Osteoblast (primary cell): ENCODE results near the gene ANKLE1. TPM values are rescaled to one million over a fixed set of nuclear protein-coding genes. Genes with fewer than 3 reads are reported as not detected.
A peak's percentile ranks its signal among the peaks of the same experiment; 100 is the strongest.

Experiments
- DNase-seq: peaks from one replicate; pipeline ENCODE4 v3.0.0; 2011; ENCODE audit warnings: low spot score, mixed read lengths; ENCODE audit not compliant: insufficient read length; ENCODE audit errors: missing footprints
- H2AFZ ChIP-seq: 2 replicates; pipeline ENCODE4 v1.6.0; 2011; ENCODE audit warnings: mild to moderate bottlenecking, low read length
- H3K27ac ChIP-seq: 2 replicates; pipeline ENCODE4 v1.5.1; 2011; ENCODE audit warnings: mild to moderate bottlenecking, low read depth, low read length, moderate library complexity
- H3K27me3 ChIP-seq: 2 replicates; pipeline ENCODE4 v1.6.0; 2012; ENCODE audit warnings: mild to moderate bottlenecking, control low read depth, inconsistent platforms, low read length, moderate library complexity; ENCODE audit not compliant: insufficient read depth
- H3K36me3 ChIP-seq: 2 replicates; pipeline ENCODE4 v1.5.1; 2011; ENCODE audit warnings: mild to moderate bottlenecking, low read length, control low read depth, moderate library complexity; ENCODE audit not compliant: insufficient read depth
- H3K4me1 ChIP-seq: 2 replicates; pipeline ENCODE4 v1.5.1; 2011; ENCODE audit warnings: mild to moderate bottlenecking, low read length, control low read depth, moderate library complexity; ENCODE audit not compliant: insufficient read depth
- H3K4me2 ChIP-seq: 2 replicates; pipeline ENCODE4 v1.6.0; 2011; ENCODE audit warnings: mild to moderate bottlenecking, low read length; ENCODE audit not compliant: insufficient read depth
- H3K4me3 ChIP-seq: fragments of 200-600 bp; sonication (generic); 3 replicates; pipeline ENCODE4 v1.5.1; 2012; ENCODE audit warnings: mild to moderate bottlenecking, low read length, inconsistent platforms; ENCODE audit not compliant: insufficient read depth
- H3K79me2 ChIP-seq: 2 replicates; pipeline ENCODE4 v1.6.0; 2012; ENCODE audit warnings: mild to moderate bottlenecking, low read length, control low read depth, inconsistent platforms; ENCODE audit not compliant: insufficient read depth
- H3K9me3 ChIP-seq: 2 replicates; pipeline ENCODE4 v1.5.1; 2011; ENCODE audit warnings: low read depth, low read length, control low read depth
- H4K20me1 ChIP-seq: 2 replicates; pipeline ENCODE4 v1.6.0; 2012; ENCODE audit warnings: mild to moderate bottlenecking, low read length, control low read depth; ENCODE audit not compliant: insufficient read depth
- CTCF ChIP-seq: IDR thresholded peaks from 2 replicates; pipeline ENCODE4 v1.5.1; 2011; ENCODE audit warnings: mild to moderate bottlenecking, low read depth, low read length, moderate library complexity; ENCODE audit errors: extremely low read depth
- total RNA-seq: library from RNA; depleted of rRNA; stranded (reverse); fragments of >200 nt; gene quantifications from 2 replicates; pipeline ENCODE4 v1.2.3, GENCODE V29; 2012

The ANKLE1 gene
- total RNA-seq, 1 donor, result not detected

GRCh38 chr19:17286752-17287151, 5.1 kb downstream of the ANKLE1 start:
- no peaks in the 10 kb centered on the region for H3K9me3 ChIP-seq
- no peak overlapping the region for H3K4me3 ChIP-seq
- TF ChIP-seq CTCF, result no peak

GRCh38 chr19:17289489-17289888, 7.8 kb downstream of the ANKLE1 start:
- Histone ChIP-seq H3K4me1 (peaks cover 4% of the 10 kb centered on the region), H3K79me2 (no peaks in the 10 kb centered on the region), H3K4me3 (peak overlapping the region; percentile 51), H3K4me2 (peak overlapping the region; percentile 74), H4K20me1 (no peaks in the 10 kb centered on the region), H3K9me3 (no peaks in the 10 kb centered on the region), H3K27me3 (no peaks in the 10 kb centered on the region), H3K27ac (no peak overlapping the region), H3K36me3 (no peaks in the 10 kb centered on the region), H2AFZ (peak overlapping the region; percentile 50)
- peak; percentile 100 for DNase-seq
- no peak for TF ChIP-seq CTCF

More at GRCh38 chr19:17286752-17287151, 5.1 kb downstream of the ANKLE1 start:
- Histone ChIP-seq H3K4me1 (peaks cover 7% of the 10 kb centered on the region), H3K36me3 (no peaks in the 10 kb centered on the region), H2AFZ (no peak overlapping the region), H3K79me2 (no peaks in the 10 kb centered on the region), H4K20me1 (no peaks in the 10 kb centered on the region), H3K4me2 (no peak overlapping the region), H3K27ac (no peak overlapping the region), H3K27me3 (no peaks in the 10 kb centered on the region)
- no peak for DNase-seq

GRCh38 chr19:17292301-17293074, 10.8 kb downstream of the ANKLE1 start:
- H3K27me3 ChIP-seq, result no peaks in the 10 kb centered on the region
- peak overlapping the region; percentile 97 for H2AFZ ChIP-seq
- DNase-seq, result peak; percentile 100
- no peaks in the 10 kb centered on the region for H3K79me2 ChIP-seq
- no peaks in the 10 kb centered on the region for H4K20me1 ChIP-seq
- peaks cover 6% of the 10 kb centered on the region for H3K4me1 ChIP-seq
- TF ChIP-seq CTCF, result peak; percentile 73
- H3K9me3 ChIP-seq, result no peaks in the 10 kb centered on the region
- no peaks in the 10 kb centered on the region for H3K36me3 ChIP-seq
- peak overlapping the region; percentile 96 for H3K4me2 ChIP-seq
- H3K27ac ChIP-seq, result peak overlapping the region; percentile 41
- peak overlapping the region; percentile 76 for H3K4me3 ChIP-seq

- no peak overlapping the region for H3K4me2 ChIP-seq
- H3K4me1 ChIP-seq, result peaks cover 6% of the 10 kb centered on the region
- no peaks in the 10 kb centered on the region for H3K27me3 ChIP-seq
- H3K9me3 ChIP-seq, result no peaks in the 10 kb centered on the region
- H3K27ac ChIP-seq, result no peak overlapping the region
- no peak for DNase-seq
- H4K20me1 ChIP-seq, result no peaks in the 10 kb centered on the region
- H3K36me3 ChIP-seq, result no peaks in the 10 kb centered on the region
- no peaks in the 10 kb centered on the region for H3K79me2 ChIP-seq
- no peak overlapping the region for H2AFZ ChIP-seq
- no peak for TF ChIP-seq CTCF
- H3K4me3 ChIP-seq, result no peak overlapping the region
Observed at GRCh38 chr19:17293605-17294004, 11.9 kb downstream of the ANKLE1 start.
